Right lung (tissue), 5 donors: ENCODE results near the gene TRIM63. TPM values are rescaled to one million over a fixed set of nuclear protein-coding genes. Genes with fewer than 3 reads are reported as not detected.

Source experiments
- DNase-seq, 2 donors: peaks; one replicate each; pipeline ENCODE4 v3.0.0-alpha.2; 2013
- polyA plus RNA-seq, 5 donors: library from polyadenylated mRNA; unstranded; fragments of 120-200 nt; gene quantifications; one replicate each; pipeline versions ENCODE4 v1.2.1 to v1.2.3, GENCODE V29; 2013; ENCODE audit warnings: inconsistent platforms in 1 of 5, low replicate concordance in 1 of 5; ENCODE audit not compliant: insufficient read length in 5 of 5, insufficient read depth in 1 of 5

TRIM63 gene
- polyA plus RNA-seq, 5 donors = 0.15 to 2.1 (median 1.3) TPM; not detected in 1

DNA sequence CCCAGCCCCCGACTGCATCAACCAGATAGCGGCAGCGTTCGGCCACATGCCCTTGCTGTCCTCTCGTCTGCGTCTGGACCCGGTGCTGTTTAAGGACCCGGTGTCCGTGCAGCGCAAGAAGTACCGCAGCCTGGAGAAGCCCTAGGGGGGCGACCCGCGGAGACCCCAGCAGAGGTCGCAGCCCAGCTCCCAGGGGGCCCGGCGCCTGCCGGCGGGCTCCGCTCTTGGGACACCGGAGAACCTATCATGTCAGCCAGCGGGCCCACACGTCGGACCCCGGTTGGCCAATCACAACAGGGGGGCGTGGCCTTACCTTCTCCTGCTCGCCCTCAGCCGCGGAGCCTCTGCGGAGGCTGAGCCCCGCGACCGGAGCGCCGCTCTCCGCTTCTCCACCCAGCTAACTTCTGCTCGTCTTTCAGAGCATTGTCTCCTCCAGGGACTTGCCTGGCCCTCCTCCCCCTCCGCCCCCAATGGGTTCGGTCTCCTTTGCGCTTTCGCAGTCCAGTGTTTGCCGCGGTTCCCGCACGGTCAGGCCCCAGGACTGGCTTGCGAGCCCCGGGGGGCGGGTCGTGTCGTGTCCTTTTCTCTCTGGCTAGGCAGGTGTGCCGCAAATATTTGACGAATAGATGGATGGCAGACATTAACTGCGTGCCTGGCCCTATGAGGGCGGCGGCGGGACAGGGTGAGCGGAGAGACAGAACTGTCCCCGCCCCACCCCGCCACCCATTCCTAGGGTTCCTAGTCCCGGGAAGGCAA is 32.0 kb downstream of the TRIM63 start:
- DNase-seq = peak; percentile 90

DNA sequence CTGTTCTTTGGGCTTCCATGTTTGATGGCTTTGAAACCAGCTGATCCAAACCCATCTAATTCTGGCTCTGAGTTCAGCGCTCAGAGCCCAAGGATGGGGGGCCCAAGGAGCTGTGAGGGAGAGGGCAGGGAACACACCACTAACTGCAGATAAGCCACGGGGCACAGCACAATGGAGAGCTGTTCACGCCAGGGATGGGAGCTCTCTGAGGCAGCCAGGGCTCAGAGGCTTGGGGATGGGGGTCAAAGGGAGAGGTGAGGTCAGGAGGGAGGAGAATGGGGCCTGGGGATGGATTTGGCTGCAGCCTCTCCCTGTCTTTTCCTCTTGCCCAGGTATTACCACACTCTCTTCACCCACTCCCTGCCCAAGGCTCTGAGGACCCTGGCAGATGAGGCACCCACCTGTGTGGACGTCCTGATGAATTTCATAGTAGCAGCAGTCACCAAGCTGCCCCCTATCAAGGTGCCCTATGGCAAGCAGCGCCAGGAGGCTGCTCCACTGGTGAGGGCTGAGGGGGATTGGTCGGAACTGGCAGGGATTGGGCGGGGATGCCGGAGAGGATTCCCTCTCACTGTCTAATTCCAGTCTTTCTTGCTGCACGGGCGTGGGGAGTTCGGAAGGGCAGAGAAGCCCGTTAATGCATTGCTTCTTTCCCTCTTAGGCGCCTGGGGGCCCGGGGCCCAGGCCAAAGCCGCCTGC is 32.8 kb downstream of the TRIM63 start:
- no peak for DNase-seq

DNA sequence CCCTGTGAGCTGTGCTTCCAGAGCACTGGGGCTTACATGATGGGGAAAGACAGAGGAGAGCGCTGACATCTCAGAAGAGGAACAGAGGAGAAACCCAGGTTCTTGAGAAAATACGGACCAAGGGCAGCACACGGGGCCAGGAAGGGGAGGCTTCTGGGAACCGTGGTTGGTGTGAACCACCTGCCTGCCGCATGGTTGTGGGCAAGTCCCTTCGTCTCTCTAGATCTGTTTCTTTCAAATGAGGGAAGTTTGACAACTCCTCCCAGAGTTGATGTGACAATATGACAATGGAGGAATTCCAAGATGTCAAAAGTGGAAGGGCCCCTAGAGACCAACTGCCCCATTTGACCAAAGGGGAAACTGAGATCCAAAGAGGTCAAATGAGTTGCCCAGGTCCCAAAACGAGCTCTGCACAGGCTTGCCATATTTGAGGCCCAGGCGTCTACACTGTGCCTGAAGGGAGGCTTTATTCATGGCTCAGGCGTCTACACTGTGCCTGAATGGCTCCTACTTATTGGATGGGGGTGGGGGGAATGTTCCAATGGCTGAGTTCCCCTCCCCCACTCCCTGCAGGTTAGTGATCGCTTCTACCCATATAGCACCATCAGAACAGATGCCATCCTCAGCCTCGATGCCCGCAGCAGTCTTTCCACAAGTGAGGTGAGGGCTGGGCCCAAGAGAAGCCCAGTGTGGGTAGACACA is 34.6 kb downstream of the TRIM63 start:
- no peak for DNase-seq

DNA sequence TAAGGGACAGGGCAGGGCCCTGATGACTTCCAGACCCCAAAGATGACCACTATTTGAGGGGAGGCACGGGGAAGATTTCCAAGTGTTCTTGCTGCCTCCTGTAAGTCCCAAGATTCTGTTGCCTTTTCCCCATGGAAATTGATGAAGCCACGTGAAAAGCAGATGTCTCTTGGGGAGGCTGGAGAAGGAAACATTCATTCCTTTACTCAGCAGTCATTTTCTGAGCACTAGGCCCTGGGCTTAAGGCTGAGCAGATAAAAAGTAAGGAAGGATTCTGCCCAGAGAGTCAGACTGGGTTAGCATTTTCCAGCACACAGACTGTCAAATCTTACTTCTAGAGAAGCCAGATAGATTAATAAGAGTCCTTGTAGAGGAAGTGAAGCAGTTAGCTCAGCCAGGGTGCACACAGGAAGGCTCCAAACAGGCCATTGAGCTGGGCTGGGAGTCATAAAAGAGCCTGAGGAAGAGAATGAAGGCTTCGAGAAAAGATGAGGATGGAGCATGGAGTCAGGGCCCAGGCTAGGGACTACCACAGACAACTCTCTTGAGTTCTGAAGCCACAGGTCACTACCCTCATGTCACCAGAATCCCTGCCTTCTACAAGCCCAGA is 35.7 kb downstream of the TRIM63 start:
- no peak for DNase-seq

DNA sequence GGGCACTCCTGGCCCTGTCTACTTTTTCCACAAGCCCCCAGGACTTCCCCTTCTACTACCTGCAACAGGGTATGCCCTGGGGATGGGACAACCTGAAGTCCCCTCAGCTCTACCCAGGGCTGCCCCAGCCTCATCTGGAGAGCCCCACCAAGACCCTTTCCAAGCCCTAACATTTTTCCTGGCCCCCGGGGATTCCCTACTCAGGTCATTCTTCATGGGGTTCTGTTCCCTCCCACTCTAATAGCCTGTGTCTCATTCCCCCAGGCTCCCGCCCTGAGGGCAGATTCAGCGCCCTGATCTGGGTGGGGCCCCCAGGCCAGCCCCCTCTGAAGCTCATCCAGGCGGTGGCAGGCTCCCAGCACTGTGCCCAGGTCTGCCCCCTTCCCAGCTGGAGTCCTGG is 36.2 kb downstream of the TRIM63 start:
- no peak for DNase-seq

DNA sequence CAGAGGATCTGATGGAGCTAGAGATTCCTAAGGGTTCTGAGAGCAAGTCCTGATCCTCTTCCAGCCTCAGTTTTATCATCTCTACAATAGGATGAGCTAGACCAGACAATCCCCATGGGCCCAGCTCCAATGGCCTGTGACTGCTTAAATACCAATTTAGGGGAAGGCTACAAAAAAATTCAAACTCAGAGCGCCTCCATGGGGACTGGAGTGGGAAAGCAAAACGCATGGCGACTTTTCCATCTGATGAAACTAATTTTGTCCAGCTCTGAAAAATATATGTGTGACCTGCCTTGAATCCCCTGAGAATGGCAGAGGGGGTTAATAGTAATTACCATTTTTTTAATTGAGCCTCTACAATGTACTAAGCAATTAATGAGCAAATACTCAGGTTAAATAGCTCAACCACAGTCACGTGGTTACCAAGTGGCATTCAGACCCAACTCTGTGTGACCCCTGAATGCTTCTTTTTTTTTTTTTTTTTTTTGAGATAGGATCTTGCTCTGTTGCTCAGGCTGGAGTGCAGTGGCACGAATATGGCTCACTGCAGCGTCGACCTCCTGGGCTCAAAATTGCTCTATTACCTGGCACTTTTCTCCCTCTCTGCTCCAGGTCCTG is 37.5 kb downstream of the TRIM63 start:
- DNase-seq = no peak

DNA sequence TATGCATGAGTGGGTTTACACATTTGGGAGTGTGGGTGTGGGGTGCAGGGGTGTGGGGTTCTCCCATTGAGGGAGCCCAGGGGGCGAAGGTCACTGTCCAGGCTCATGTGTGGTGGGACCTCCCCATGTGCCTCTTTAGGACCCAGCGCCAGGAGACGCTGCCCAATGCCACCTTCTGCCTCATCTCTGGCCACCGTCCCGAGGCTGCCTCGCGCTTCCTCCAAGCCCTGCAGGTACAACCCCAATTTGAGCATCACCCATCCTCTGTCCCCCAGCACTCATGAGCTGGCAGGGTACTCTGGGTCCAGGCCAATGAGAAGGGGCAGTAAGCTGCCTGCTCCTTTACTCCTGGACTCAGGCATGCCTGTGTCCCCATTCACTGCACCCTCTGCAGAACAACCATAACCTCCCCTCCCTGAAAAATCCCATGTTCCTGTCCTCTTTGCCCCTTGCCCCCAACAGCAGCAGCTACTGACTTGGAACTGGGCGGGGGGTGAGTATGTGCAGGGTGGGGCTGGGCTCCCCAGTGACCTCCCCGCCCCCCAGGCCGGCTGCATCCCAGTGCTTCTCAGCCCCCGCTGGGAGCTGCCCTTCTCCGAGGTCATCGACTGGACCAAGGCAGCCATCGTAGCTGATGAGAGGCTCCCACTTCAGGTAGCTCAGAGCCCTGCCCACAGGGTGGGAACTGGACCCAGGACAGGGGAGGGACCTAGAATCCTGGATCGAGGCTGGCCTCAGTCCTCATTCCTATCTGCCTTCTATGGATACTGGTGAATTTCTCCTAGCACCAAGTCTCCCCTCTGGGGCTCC is 38.2 kb downstream of the TRIM63 start:
- DNase-seq = no peak

DNA sequence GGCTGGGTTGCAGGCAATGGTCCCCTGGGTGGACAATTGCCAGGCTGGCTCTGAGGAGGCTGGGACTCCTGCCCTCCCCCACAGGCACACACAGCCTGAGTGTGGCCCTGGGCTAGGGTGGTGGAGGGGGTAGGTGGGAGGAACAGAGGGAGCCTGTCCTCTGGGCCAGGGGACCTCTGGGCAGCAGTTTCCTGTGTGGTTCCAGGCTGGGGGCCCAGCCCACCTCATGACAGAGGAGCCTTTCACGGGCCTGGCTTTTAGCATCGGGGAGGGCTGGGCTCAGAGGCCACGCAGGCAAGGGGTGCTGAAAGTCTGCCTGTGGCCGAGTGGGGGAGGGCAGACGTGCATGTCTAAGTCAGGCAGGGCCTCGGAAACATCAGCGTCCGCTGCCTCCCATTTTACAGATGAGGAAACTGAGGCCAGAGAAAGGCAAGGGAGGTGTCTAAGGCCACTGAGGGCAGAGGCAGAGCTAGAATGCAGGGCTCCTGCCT is 38.9 kb downstream of the TRIM63 start:
- DNase-seq = no peak

DNA sequence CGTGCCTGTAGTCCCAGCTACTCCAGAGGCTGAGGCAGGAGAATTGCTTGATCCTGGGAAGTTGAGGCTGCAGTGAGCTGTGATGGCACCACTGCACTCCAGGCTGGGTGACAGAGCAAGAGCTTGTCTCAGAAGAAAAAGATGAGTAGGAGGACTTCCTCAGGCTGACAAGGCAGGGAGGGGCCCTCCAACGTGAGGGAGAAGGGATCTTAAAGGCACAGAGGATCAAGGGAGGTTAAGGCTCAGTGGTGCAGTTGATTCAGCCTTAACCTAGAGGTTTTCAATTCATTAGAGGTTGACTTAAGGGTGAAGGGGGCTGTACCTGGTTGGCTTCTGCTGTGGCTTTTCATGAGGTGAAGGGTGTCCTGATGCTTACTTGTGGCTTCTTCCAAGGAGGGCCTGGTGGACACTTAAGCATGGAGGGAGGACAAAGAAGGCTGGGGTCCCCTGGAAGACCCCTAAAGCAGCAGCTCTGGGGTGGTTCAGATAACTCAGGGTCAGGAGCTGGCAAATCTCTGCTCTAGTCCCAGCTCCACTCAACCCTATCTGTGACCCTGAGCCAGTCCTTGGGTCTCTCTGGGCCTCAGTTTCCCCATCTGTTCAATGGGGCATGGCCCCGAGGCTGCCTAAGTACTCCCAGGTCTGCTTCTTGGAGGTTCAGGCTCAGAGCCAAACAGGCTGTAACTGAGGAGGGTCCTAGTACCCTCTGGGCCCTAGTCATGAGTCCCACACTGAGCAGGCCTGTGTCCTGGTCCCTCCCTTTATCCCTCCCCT is 39.5 kb downstream of the TRIM63 start:
- no peak for DNase-seq

DNA sequence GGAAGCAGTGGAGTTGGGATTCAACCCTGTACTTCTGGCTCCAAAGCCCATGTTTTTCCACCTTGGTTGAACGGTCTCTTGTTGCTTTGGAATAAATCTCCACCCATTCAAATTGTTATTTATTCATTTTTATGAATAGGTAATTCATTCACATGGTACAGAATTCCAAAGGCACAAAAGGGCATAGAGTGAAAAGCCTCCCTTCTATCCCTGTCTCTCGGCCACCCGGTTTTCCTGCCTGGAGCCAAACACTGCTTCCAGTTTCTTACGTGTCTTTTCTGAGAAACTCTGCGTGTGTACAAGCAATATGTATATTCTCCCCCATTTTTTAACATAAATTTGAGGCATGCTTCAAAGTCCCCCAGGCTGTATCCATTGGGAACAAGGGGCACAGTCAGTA is 41.9 kb downstream of the TRIM63 start:
- DNase-seq = no peak

DNA sequence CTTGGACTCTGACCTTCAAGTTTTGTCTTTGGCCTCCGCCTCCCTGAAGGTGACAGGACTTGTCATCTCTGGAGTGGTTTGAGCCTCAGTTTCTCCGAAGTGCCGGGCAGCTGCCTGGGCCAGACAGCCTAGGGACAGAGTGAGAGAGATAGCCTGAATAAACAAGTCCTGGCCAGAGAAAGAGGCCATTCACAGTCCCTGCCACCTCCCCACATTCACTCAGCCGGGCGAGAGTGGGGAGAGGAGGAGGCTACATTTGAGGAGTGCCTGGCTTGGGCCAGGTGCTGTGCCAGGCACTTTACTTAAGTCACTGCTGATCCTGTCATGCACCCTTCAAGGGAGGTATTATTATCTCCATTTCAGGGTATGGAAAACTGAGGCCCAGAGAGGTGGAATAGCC is 42.4 kb downstream of the TRIM63 start:
- no peak for DNase-seq

DNA sequence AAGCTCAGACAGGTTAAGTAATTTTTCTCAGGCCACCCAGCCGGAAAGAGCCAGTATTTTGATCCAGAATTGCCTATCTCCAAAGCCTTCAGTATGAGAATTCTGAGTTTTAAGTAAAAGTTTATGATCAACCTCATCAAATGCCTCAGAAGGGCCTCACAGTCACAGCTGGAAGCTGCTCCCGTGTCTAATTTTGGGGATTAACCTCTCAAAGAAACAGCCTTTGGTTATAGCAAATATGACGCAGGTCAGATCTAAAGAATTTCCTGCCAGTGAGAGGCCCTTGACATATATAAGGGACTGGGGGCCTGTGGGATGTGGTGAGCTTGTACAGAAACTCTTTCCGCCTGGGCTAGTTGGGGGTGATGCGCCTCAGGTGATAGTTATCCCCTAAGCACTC is 43.6 kb downstream of the TRIM63 start:
- no peak for DNase-seq

DNA sequence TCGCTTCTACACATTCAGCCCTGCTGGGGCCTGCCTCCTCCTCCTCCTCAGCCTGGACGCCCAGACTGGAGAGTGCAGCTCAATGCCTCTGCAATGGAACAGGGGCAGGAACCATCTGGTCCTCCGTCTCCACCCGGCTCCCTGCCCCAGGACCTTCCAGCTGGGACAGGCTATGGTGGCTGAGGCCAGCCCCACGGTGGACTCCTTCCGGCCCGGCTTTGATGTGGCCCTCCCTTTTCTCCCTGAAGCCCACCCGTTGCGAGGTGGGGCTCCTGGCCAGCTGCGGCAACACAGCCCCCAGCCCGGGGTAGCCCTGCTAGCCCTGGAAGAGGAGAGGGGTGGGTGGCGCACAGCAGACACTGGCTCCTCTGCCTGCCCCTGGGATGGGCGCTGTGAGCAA is 44.4 kb downstream of the TRIM63 start:
- no peak for DNase-seq

DNA sequence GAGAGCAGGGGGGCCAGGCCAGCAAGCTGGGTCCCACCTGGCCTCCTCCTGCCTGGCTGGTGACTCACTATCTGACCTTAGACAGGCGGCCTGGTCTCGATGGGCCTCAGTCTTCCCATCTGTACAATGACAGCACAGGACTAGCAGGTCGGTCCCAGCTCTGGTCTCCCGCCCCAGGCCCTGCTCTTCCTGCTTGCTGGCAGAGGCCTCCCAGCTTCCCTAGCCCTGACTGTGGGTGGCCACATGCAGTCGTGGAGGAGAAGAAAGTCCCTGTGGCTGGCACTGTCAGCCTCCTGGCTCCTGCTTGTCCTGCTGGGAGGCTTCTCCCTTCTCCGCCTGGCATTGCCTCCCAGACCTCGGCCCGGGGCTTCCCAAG is 45.0 kb downstream of the TRIM63 start:
- no peak for DNase-seq

DNA sequence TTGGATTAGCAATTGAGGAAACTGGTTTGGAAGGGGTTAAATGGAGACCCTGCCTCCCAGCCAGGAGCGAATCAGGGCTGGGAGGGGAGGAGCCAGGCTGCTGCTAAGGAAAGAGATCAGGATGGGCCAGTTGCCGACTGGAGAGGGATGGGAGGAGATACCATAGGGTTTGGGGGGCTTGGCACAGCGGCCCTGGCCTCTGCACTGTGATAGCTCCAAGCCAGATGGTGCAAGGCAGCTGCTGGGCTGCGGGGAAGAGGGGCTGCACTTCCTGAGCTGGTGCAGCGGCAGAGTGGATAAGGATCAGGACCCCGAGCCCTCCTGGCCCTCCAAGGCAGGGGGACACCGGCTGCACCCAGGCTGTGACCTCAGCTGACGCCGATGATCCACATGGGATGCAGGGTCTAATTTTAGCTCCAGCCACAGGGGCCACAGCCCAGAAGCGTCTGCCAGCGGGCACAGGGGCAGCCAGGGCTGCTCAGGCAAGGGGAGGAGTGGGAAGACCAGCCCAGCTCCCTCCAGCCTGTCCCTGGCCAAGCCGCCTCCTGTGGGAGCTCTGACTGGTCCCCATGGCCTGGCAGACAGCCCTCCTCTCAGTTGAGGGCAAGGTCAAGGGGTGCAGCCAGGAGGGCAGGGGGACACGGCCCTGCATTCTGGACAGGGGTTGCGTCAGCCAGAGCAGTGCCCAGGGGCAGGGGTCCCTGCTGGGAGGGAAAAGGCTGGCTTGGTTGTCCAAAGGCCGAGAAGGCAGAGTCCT is 45.6 kb downstream of the TRIM63 start, which contains the start of gene EXTL1:
Gene EXTL1 (plus strand): TSS at position 129 of the 757 bp plus-strand sequence. CDS start 872 bp downstream, outside the sequence.
- DNase-seq = no peak

DNA sequence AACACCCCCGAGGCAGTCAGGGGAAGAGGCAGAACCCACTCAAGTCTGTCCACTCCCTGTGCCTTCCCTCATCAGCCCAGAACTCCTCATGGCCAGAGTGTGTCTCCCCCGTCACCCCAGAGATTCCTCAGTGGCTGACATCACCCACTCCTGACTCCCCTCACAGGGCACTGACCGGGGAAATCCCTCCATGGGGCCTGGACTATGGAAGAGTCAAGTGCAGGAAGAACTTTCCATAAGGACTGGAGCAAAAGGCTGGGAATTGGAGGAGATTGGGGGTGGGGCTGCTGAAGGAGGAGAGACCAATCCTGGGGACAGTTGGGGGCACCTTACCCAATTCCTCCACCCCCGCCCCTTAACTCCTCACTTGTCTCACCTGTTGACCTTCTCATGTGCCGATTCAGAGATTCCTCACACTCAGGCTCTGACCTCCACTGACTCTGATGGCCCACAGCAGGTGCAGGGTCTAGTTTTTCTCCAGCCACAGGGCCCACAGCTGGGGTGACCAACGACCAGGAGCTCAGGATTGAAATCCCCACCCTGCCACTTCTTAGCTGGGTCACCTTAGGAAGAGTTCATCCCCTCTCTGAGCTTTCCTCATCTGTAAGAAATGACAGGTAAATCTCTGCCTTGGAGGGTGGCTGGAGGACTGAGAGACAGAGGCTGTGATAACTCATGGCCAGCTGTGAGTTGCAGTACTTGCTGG is 46.3 kb downstream of the TRIM63 start:
- no peak for DNase-seq

DNA sequence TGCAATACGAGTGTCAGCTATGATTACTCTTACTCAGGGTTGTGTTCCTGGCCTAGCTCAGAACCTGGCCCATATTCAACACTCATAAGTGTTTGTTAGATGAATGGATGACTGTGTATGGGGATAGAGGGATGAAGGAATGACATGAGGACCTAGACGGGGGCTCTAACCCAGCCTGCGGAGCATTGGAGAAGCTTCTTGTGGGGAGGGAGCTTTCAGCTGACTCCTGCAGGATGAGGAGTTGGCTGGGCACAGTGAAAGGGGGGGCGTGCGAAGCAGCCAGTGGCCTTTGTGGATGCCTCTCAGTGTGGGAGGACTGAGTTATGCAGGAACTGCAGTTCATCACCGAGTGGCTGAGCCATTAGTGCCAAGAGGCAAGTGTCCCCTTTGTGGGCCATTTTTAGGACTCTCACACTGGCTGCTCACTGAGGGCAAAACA is 47.1 kb downstream of the TRIM63 start:
- no peak for DNase-seq

DNA sequence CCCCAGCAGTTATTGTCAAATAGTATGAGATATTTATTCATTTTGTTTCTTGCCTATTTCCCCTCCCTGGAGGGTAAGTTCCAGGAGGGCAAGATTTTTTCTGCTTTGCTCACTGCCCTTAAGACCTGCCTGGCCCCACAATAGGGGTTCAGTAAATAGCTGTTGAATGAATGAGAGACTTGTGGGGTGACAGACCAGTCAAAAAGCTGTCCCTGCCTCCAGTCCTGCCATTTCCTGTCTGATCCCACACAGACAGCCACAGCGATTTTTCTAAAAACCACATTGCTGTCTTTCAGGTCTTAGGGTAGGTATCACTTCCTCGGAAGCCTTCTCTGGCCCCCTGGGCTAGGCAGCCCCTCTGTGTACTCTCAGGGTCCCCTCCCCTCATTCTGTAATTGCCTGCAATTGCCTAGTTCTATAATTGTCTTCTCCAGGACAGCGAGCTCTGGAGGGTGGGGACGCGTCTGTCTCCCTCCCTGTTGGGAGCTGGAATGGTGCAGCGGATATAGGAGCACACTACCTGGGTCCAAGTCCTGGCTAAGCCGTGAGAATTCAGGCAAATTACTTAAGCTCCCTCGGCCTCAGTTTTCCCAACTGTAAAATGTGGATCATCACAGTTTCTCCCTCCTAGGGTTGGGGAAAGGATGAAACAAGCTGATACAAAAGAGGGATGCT is 47.7 kb downstream of the TRIM63 start:
- DNase-seq = no peak
